Ovary (tissue), 3 donors: ENCODE data around the gene COX8A.

Source experiments
- EP300 ChIP-seq: sonication (generic); formaldehyde crosslinking; IDR thresholded peaks from one replicate; pipeline ENCODE4 v1.6.1; 2017; ENCODE audit warnings: antibody characterized with exemption
- POLR2A ChIP-seq: fragments of 450-650 bp; IDR thresholded peaks from one replicate; pipeline ENCODE4 v1.6.1; 2017; ENCODE audit warnings: antibody characterized with exemption, mild to moderate bottlenecking, moderate library complexity
- TF ChIP-seq, protein P1 (sequence below), 3 donors: fragments of 450-650 bp in 2 of 3; fragments of 200-600 bp in 1 of 3; IDR thresholded peaks; one replicate each; pipeline versions ENCODE4 v1.5.1 to v1.8.0; 2016 to 2022; ENCODE audit warnings: antibody characterized with exemption in 3 of 3, mild to moderate bottlenecking in 1 of 3
- donor health status: DM: no; HTN: no; CAD: no.

- TF ChIP-seq, protein P1, sequence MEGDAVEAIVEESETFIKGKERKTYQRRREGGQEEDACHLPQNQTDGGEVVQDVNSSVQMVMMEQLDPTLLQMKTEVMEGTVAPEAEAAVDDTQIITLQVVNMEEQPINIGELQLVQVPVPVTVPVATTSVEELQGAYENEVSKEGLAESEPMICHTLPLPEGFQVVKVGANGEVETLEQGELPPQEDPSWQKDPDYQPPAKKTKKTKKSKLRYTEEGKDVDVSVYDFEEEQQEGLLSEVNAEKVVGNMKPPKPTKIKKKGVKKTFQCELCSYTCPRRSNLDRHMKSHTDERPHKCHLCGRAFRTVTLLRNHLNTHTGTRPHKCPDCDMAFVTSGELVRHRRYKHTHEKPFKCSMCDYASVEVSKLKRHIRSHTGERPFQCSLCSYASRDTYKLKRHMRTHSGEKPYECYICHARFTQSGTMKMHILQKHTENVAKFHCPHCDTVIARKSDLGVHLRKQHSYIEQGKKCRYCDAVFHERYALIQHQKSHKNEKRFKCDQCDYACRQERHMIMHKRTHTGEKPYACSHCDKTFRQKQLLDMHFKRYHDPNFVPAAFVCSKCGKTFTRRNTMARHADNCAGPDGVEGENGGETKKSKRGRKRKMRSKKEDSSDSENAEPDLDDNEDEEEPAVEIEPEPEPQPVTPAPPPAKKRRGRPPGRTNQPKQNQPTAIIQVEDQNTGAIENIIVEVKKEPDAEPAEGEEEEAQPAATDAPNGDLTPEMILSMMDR (IDR thresholded peaks at IDR 0.05): no peak
- no peak for TF ChIP-seq POLR2A
- TF ChIP-seq EP300: no peak
These were observed 5.0 kb downstream of the COX8A start for GRCh38 chr11:63979426-63979825.
